HG03064 (cell line): ENCODE measurements around the gene LCLAT1.
"Not testable (repeated sequence)": the region's sequence is repeated elsewhere in the genome, so short reads cannot be mapped to it uniquely, and the experiment has no call there.

Experiments used
- ATAC-seq: cut with Tn5 transposase; IDR thresholded peaks from one replicate; pipeline ENCODE4 v1.9.1; 2021; ENCODE audit warnings: low read depth; ENCODE audit not compliant: unreplicated experiment

Gene LCLAT1

DNA sequence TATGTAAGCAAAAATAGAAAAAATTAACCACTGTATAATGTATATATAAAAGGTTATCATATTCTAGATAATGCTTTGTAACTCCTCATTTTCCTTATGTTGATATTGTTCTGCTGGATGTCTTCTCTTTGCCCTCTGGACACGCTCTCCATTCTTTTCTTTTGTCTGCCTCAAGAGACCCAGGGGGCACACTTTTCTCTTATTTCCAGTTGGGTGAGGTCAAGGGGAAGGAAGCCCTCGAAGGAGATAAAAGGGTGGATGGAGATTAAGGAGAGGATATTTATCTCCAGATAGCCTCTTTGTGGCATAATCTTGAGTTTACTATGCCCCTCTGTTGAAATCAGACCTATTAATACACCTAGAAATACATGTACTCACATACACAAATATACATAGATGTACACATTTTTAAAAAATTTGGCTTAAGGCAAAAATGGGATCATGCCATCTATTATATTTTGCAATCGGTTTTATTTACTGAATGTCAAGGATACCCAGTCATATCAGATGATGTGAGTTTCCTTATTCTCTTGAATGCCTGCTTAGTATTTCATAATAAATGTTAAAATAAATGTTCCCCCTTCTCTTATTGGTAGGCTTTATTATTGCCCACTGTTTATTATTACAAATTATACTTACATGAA is 65.3 kb downstream of the LCLAT1 start:
- ATAC-seq, result no peak

DNA sequence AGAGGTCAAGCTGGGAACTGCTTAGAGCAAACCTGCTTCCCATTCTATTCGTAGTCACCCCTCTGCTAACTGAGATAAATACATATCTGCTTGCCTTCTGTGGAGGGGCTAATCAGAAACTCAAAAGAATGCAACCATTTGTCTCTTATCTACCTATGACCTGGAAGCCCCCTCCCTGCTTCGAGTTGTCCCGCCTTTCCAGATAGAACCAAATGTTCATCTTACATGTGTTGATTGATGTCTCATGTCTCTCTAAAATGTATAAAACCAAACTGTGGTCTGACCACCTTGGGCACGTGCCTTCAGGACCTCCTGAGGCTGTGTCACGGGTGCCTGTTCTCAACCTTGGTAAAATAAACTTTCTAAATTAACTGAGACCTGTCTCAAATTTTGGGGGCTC is 66.6 kb downstream of the LCLAT1 start:
- ATAC-seq, result not testable (repeated sequence)

DNA sequence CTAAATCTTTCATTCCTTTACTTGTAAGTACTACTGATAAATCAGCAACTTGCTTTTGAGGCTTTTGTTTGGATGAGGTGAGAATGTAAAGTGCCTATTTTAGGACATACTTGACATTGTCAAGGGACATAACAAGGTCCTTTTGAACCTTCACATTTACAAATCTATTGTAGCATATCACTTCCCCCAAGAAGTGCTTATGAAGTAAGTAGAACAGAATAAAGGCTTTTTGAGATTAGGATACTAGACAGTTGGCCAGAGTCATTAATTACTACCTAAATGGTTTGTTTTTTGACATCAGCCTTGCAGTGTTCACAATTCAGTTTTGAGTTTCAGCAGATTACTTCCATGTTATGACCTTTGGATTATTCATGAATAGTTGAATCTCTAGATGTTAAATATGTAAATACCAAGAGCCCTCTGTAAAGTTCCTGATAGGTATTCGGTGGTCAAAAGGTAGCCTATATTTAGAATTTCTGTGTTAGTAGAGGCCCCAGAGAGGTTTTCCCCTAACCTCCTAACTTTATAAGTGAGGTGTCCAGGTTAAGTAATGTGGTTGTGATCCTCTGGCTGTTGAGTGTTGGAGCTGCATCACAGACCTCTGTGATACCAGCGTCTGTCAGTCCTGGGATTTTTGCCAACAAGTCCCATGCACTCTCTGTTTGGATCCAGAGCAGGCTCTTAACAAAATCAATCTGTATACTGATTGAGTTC is 67.2 kb downstream of the LCLAT1 start:
- ATAC-seq, result no peak

DNA sequence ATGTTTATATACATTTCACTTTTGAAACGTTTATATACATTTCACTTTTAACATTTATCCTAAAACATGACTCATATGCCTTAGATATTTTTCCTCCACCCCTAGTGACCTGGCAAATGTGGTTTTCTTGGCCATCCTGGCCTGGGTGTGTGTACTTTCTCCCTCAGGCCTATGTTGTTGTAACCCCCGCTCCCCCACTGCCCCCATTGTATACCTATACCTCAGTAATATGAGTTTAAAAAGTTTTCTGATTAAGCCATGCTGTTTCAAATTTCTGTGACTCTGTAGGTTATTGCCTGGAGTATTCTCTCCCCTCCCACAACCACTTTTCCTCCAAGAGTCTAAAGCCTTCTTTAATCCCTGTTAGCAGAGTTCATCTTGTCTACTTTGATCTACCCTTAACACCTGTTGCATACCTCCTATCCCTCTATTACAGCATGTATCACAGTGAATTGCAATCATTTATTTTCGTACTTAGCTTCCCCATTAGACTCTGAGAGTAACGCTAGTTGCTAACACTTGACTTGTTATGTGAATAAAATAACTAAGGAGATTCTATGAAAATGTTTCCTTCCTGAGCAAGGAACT is 67.9 kb downstream of the LCLAT1 start:
- ATAC-seq, result no peak

GRCh38 chr2:30516166-30516565 is 69.1 kb downstream of the LCLAT1 start:
- no peak for ATAC-seq

DNA sequence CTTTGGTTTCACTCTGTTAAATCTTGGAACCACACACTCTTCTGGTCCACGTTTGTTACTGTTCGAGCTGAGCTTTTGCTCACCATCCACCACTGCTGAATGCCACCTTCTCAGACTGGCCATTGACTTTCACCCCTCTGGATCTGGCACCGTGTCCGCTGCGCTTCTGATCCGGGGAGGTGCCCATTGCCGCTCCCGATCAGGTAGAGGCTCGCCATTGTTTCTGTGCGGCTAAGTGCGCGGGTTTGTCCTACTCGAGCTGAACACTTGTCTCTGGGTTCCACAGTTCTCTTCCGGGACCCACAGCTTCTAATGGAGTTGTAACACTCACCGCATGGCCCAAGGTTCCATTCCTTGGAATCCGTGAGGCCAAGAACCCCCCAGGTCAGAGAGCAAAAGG is 72.8 kb downstream of the LCLAT1 start:
- ATAC-seq, result no peak

GRCh38 chr2:30522421-30522820 is 75.4 kb downstream of the LCLAT1 start:
- no peak for ATAC-seq

DNA sequence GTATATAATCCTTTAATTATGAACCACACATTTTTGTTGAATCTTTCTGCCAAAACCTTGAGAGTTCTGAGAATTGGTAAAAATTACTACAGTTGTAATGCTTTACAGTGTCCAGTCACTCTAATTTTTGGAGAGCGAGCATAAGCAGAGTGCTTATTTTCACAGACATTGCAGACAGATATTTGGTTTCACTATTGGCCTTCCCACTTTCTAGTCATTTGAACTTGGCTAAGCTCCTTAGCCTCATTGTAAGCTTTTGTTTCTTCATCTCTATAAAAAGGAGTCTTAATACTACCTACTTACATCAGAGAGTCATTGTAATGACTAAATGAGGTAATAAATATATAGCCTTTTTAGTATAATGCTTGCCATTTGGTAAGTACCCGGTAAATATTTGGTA is 80.4 kb downstream of the LCLAT1 start:
- ATAC-seq, result no peak

GRCh38 chr2:30527859-30528258 is 80.8 kb downstream of the LCLAT1 start:
- ATAC-seq, result no peak

DNA sequence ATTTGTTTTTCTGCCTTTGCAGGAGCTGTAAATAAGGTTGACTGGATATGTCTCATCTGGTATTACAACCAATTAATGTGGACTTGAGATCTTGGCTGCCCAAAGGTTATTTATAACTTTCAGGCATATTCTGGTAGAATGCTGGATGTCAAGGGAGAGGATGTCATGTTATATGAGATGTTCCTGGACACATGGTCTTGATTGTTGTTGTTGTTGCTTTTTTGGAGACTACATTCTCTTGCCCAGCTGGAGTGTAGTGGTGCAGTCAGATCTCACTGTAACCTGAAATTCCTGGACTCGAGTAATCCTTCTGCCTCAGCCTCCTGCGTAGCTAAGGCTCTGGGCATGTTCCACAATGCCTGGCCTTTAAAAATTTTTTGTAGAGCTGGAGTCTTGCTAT is 83.3 kb downstream of the LCLAT1 start:
- no peak for ATAC-seq

DNA sequence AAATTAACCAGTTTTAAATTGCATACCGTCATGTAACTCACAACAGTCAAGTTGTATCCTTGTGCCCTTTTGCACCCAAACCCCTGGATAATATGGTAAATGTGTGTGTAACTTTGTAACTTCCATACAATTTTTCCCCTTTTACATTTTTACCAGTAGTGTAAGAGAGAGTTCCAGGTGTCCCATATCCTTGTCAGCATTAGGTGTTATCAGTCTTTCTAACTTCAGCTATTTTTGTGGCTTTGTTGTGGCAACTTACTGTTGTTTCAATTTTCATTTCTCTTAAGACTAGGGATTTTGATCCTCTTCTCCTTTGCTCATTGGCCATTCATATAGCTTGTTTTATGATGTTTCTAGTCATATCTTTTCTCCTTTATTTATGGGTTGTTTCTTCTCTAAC is 94.6 kb downstream of the LCLAT1 start:
- no peak for ATAC-seq

DNA sequence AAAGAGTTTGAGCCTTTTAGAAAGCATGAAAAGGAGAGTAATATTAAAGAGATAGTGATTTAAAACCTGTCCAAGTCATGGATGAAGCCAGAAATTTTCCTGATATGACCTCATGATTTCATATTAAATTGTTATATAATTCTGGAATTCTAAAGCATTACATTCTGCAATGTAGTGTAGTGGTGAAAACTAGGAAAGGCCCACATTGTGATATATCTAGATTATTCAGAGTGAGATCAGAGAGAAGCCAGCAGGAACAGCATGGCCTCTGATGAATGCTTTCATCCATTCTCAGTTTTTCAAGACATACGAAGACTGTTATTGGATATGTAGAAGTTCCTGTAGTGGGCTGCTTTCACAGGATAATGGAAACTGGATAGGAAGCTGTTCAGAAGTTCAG is 98.8 kb downstream of the LCLAT1 start:
- no peak for ATAC-seq

DNA sequence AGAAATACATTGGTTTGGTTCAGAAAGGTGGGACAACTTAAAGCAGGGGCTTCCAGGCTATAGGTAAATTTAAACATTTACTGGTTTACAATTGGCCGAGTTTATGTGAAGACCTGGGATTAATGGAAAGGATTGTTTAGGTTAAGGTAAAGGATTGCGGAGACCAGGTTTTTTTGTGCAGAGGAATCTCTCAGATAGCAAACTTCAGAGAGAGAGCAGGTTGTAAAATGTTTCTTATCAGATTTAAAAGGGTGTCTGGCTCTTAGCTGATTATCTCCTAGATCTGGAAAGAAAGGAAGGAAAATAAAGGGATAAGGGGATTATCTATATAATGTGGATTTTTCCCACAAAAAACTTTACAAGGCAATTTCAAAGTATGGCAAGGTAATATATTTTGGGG is 101.3 kb downstream of the LCLAT1 start:
- ATAC-seq, result no peak

DNA sequence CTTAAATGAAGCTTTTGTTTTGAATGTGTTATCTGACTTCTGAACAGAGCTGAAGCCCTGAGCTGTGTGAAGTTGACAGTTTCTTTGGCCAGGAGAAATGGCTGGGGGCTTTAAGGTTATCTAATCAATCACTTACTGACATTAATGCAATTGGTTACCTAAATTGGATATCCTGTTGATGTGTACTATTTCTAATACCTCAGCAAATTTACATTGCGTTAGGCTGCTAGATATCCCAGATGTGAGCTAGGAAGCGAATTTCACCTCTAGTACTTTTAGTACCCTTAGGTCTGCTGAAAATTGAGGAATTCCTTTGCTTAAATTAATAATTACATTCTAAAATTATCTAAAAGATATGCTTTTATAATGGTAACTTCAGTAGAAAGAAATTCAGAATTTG is 102.0 kb downstream of the LCLAT1 start:
- no peak for ATAC-seq

DNA sequence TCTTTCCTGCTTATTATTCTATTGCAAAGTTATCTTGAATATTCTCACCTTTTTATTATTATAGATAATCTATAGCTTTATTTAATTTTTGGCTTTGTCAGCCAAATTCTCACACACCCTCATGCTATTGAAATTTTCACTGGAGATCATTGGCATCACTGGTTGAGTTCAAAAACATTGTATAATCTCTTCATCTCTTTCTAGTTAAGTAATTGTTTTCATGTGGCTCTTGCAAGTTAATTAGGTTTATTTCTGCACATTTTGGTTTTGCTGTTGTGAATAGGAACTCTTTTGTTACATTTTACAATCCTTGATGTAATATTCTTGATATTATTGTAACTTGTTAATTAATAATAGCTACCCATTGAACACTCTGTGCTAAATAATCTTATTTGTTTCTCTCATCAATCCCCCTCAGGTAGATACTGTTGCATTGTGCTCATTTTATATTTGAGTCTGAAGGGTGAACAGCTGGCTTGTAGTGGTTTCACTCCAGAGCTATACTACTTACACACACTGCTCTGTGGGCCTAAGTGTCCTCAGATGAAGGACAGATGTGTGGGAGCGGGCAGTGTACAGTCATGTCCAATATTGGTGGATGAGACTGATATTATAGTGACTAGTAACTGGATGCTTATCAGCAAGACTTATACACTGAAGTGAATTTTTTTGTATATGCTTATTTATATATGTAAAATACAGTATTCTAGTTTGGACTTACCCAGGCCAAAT is 112.7 kb downstream of the LCLAT1 start:
- no peak for ATAC-seq

DNA sequence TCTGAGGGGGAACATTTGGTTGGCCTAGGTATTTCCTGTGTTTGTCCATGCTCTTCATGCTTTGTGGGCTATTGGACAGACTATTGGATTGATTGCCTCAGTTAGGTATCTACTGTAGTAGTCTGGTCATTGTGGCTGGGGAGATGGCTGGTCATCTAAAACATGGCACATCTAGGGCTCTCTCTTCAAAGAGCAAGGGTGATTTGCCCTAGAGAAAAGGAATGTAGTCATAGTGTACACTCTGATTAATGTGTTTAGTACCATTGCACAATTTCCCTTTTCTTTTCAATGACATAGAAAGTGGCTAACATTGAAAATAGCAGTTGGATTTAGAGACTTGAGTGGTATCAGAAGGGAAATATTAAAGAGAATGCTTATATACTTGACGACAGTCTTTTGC is 114.3 kb downstream of the LCLAT1 start:
- ATAC-seq, result no peak

DNA sequence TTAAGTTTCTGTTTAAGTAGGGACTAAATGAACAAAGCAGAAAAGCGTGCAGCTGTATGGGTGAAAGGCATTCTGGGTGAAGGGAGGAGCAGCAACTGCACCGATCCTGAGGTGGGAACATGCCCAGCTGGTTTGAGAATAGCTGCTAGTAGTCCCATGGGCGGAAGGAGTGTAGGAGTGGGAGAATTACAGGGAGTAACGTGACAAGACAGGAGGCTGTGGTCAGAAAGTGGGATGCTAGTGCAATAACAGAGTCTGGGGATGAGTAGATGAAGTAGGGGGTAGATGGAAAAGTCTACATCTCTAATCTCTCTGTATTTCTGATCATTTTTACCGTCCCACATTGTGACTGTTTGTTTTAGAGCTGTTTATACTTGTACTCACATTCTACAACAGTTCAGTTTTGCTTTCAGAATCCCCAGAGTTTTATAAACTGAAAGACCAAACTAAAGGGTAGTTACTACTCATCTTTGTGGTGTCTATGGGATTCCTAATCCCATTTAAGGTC is 118.9 kb downstream of the LCLAT1 start:
- no peak for ATAC-seq

GRCh38 chr2:30566631-30567030 is 119.6 kb downstream of the LCLAT1 start:
- no peak for ATAC-seq

DNA sequence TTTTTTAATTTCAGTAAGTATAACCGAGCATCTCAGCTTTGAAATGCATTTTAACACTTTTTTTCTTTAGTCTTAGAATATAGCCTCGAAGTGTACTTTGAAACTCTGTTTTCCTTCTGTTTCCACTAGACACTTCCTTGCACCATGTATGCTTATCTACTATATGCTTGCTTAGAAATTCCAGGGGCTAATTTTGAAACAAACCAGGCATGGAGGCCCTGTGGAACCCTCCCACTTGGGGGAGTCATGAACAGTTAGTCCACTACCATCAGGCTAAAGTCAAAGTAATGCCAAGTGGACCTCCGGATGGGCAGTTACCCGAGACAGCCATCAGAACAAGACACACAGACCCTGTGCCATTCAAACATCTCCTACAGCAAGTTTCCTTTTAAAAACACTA is 120.3 kb downstream of the LCLAT1 start:
- no peak for ATAC-seq

- no peak for ATAC-seq
Measured at GRCh38 chr2:30569946-30570345, 122.9 kb downstream of the LCLAT1 start.

- no peak for ATAC-seq
Measured at GRCh38 chr2:30577151-30577550, 130.1 kb downstream of the LCLAT1 start.
